CD4-positive, alpha-beta memory T cell (primary cell): ENCODE results near the gene CACNA2D2. TPM values are rescaled to one million over a fixed set of nuclear protein-coding genes. Genes with fewer than 3 reads are reported as not detected.
A peak's percentile ranks its signal among the peaks of the same experiment; 100 is the strongest.

Experiments used
- CTCF ChIA-PET: fragments of 350-600 bp; sonication (Branson Sonifier 250); formaldehyde crosslinking; loops from one replicate; lab custom pipeline; 2021; ENCODE audit warnings: inconsistent platforms; ENCODE audit not compliant: partially characterized antibody; lab: Charles Lee
- POLR2A ChIA-PET: fragments of 350-600 bp; sonication (Branson Sonifier 250); formaldehyde crosslinking; loops from one replicate; lab custom pipeline; 2021; ENCODE audit not compliant: partially characterized antibody; lab: Charles Lee
- DNase-seq, 5 donors: peaks; one replicate each; pipeline versions ENCODE4 v3.0.0 to v3.0.0-alpha.2; 2020 to 2022; ENCODE audit warnings: mixed read lengths in 1 of 5
- H3K27ac ChIP-seq: one replicate; pipeline ENCODE4 v1.7.0; 2013; ENCODE audit warnings: low read depth, low read length
- H3K27me3 ChIP-seq: 2 replicates; pipeline ENCODE4 v1.7.0; 2013; ENCODE audit warnings: mild to moderate bottlenecking, low read length, moderate library complexity; ENCODE audit not compliant: insufficient read depth
- H3K36me3 ChIP-seq: 2 replicates; pipeline ENCODE4 v1.7.0; 2013; ENCODE audit warnings: mild to moderate bottlenecking, low read length, moderate library complexity; ENCODE audit not compliant: insufficient read depth
- H3K4me1 ChIP-seq: 2 replicates; pipeline ENCODE4 v1.7.0; 2013; ENCODE audit warnings: mild to moderate bottlenecking, low read length, moderate library complexity; ENCODE audit not compliant: insufficient read depth
- H3K4me3 ChIP-seq, 2 donors: one replicate each; pipeline ENCODE4 v1.7.0; 2013; ENCODE audit warnings: low read length in 2 of 2, mild to moderate bottlenecking in 1 of 2
- H3K9me3 ChIP-seq, 2 donors: one replicate each; pipeline ENCODE4 v1.7.0; 2013; ENCODE audit warnings: low read length in 2 of 2, control low read depth in 1 of 2; ENCODE audit not compliant: control insufficient read depth in 1 of 2
- H3K27ac Mint-ChIP-seq, 7 donors: one replicate each; pipeline ENCODE4 v1.8.0; 2020 to 2021; ENCODE audit warnings: mixed read lengths in 7 of 7, mild to moderate bottlenecking in 6 of 7, inconsistent platforms in 3 of 7, moderate library complexity in 3 of 7
- H3K27me3 Mint-ChIP-seq, 2 donors: one replicate each; pipeline ENCODE4 v1.8.0; 2020 to 2021; ENCODE audit warnings: mixed read lengths in 2 of 2
- H3K36me3 Mint-ChIP-seq, 2 donors: one replicate each; pipeline ENCODE4 v1.8.0; 2020 to 2021; ENCODE audit warnings: mixed read lengths in 2 of 2, inconsistent platforms in 1 of 2, mild to moderate bottlenecking in 1 of 2
- H3K4me1 Mint-ChIP-seq, 4 donors: one replicate each; pipeline ENCODE4 v1.8.0; 2020 to 2021; ENCODE audit warnings: mixed read lengths in 4 of 4, mild to moderate bottlenecking in 1 of 4
- H3K4me3 Mint-ChIP-seq, 8 donors: one replicate each; pipeline ENCODE4 v1.8.0; 2020 to 2021; ENCODE audit warnings: mixed read lengths in 8 of 8, mild to moderate bottlenecking in 7 of 8, moderate library complexity in 6 of 8, inconsistent platforms in 3 of 8
- H3K9me3 Mint-ChIP-seq, 8 donors: one replicate each; pipeline ENCODE4 v1.8.0; 2020 to 2021; ENCODE audit warnings: mixed read lengths in 8 of 8, mild to moderate bottlenecking in 5 of 8, inconsistent platforms in 3 of 8, moderate library complexity in 1 of 8
- intact Hi-C: fragments of 100-400 bp; cut with micrococcal nuclease; formaldehyde crosslinking; loops from one replicate; pipeline ENCODE4 v1.15.1; 2023
- polyA plus RNA-seq, 2 donors: library from polyadenylated mRNA; unstranded; fragments of 300-500 nt; fragmentation: Illumina TruSeq; gene quantifications; one replicate each; pipeline ENCODE4 v1.2.3, GENCODE V29; 2021
- total RNA-seq, 2 experiments: library from RNA; stranded (reverse); gene quantifications; one replicate each; pipeline ENCODE4 v1.2.3, GENCODE V29; 2021

CACNA2D2 gene
- total and polyA plus RNA-seq, 4 experiments from 2014 or later: 0.24 to 1.9 (median 1.7) TPM; not detected in 1

DNA sequence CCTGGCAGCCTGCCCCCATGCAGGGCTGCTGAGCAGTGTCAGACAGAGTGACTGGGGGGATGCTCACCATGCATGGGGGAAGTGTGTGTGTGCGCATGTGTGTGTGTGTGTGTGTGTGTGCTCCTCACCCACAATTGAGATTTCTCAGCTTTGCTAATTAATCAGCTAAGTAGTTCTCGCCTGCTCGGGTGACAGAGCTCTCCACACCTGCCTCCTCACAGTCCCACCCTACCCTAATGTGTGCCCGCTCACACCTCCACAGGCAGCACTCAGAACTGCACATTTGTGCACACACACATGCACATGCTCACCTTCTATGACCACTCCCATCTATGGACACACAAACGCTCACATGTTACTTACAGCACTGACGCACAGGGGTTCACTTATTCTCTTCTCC lies 37.3 kb downstream of the CACNA2D2 start:
- H3K27ac Mint-ChIP-seq: peak overlapping the region in 1 of 7 donors; percentile 51
- no peaks in the 10 kb centered on the region for H3K36me3 Mint-ChIP-seq
- no peaks in the 10 kb centered on the region for H3K27me3 ChIP-seq
- H3K9me3 Mint-ChIP-seq: no peaks in the 10 kb centered on the region
- intact Hi-C loops: no loop called here
- DNase-seq: no peak
- H3K4me1 ChIP-seq: no peaks in the 10 kb centered on the region
- H3K27ac ChIP-seq: no peak overlapping the region
- H3K4me3 ChIP-seq: no peak overlapping the region
- no peaks in the 10 kb centered on the region for H3K9me3 ChIP-seq
- H3K27me3 Mint-ChIP-seq: no peaks in the 10 kb centered on the region
- ChIA-PET CTCF (no interaction called here), POLR2A (no interaction called here)
- H3K4me1 Mint-ChIP-seq: no peaks in the 10 kb centered on the region
- no peaks in the 10 kb centered on the region for H3K36me3 ChIP-seq
- no peak overlapping the region for H3K4me3 Mint-ChIP-seq

DNA sequence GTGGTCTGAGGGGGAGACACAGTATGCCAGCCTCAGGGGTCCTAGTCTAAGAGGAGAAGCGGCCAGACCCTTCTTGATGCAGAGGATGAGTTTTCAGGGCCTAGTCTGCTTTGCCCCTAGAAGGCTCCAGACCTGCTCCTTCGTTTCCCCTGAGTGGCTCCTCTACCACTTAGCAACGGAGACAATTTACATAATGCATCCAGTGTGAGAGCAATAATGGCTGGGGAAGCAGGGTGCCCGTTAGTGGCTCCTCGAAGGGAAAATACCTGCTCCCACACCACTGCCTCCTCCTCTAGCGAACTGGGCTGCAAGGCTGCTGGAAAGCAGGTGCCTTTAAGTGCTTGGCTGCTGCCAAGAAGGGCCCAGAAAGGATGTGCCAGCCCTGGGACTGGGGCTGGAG lies 38.9 kb downstream of the CACNA2D2 start:
- H3K9me3 ChIP-seq: no peaks in the 10 kb centered on the region
- no peaks in the 10 kb centered on the region for H3K36me3 ChIP-seq
- ChIA-PET CTCF (no interaction called here), POLR2A (no interaction called here)
- H3K27ac ChIP-seq: no peak overlapping the region
- intact Hi-C loops: no loop called here
- Mint-ChIP-seq H3K27me3 (no peaks in the 10 kb centered on the region), H3K4me1 (no peaks in the 10 kb centered on the region), H3K36me3 (no peaks in the 10 kb centered on the region), H3K9me3 (no peaks in the 10 kb centered on the region), H3K4me3 (no peak overlapping the region), H3K27ac (no peak overlapping the region)
- H3K4me1 ChIP-seq: no peaks in the 10 kb centered on the region
- no peak overlapping the region for H3K4me3 ChIP-seq
- no peaks in the 10 kb centered on the region for H3K27me3 ChIP-seq
- no peak for DNase-seq

DNA sequence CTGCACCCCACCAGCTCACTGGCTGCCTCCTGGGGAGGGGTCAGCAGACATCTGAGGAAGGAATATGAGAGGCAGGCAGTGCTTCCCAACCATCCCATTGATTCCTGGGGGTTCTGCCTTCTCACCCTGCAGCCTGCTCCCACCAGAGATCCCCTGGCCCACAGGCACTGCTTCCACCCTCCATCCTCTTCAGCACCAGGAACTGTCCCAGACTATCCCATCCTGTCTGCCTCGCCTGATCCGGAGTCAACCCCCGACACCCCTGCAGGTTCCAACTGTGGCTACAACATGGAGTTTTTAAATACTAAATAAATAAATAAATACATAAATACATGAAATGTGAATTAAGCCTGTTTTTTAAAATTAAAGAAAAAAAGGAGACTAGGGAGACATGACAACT lies 43.6 kb downstream of the CACNA2D2 start:
- H3K27ac Mint-ChIP-seq: no peak overlapping the region
- CTCF ChIA-PET: no interaction called here

DNA sequence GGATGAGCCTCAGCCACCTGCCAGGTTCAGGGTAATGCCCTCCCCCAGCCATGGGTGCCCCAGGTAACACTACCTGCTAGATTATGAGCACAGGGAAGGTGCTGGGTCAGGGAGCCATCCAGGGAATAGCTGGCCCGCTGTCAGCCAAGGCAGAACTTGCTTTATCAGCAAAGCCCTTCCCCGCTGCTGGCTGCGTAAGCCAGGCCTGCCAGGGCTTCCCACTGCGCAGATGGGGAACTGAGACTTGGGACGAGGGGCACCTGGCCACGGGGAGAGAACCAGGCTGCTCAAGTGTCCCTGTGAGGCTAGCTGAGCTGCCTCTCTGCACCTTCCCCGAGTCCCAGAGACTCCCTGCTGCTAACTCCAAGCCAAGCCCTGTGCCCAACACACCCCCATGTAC lies 45.4 kb downstream of the CACNA2D2 start:
- intact Hi-C loops: loop anchor here (10.0 kb wide), 1 partner anchor 47 kb away; the partner anchor contains the start of gene CACNA2D2
- Histone ChIP-seq H3K4me3 (no peak overlapping the region), H3K4me1 (no peaks in the 10 kb centered on the region), H3K36me3 (no peaks in the 10 kb centered on the region), H3K27me3 (no peaks in the 10 kb centered on the region), H3K27ac (no peak overlapping the region), H3K9me3 (no peaks in the 10 kb centered on the region)
- H3K9me3 Mint-ChIP-seq: no peaks in the 10 kb centered on the region
- no peak for DNase-seq
- H3K4me1 Mint-ChIP-seq: no peaks in the 10 kb centered on the region
- CTCF ChIA-PET: no interaction called here
- H3K36me3 Mint-ChIP-seq: no peaks in the 10 kb centered on the region
- POLR2A ChIA-PET: no interaction called here
- no peak overlapping the region for H3K4me3 Mint-ChIP-seq
- H3K27me3 Mint-ChIP-seq: peaks cover 2 to 3% of the 10 kb centered on the region in 2 donors
- no peak overlapping the region for H3K27ac Mint-ChIP-seq

More for the DNA sequence above, 43.6 kb downstream of the CACNA2D2 start:
- intact Hi-C loops: loop anchor here (10.0 kb wide), 1 partner anchor 45 kb away; the partner anchor contains the start of gene CACNA2D2
- H3K9me3 ChIP-seq: no peaks in the 10 kb centered on the region
- Mint-ChIP-seq H3K4me3 (no peak overlapping the region), H3K4me1 (no peaks in the 10 kb centered on the region), H3K9me3 (no peaks in the 10 kb centered on the region), H3K27me3 (peaks cover 2 to 3% of the 10 kb centered on the region in 2 donors), H3K36me3 (no peaks in the 10 kb centered on the region)
- no peak for DNase-seq
- H3K27ac ChIP-seq: no peak overlapping the region
- H3K4me3 ChIP-seq: no peak overlapping the region
- POLR2A ChIA-PET: no interaction called here
- H3K27me3 ChIP-seq: no peaks in the 10 kb centered on the region
- H3K36me3 ChIP-seq: no peaks in the 10 kb centered on the region
- no peaks in the 10 kb centered on the region for H3K4me1 ChIP-seq

DNA sequence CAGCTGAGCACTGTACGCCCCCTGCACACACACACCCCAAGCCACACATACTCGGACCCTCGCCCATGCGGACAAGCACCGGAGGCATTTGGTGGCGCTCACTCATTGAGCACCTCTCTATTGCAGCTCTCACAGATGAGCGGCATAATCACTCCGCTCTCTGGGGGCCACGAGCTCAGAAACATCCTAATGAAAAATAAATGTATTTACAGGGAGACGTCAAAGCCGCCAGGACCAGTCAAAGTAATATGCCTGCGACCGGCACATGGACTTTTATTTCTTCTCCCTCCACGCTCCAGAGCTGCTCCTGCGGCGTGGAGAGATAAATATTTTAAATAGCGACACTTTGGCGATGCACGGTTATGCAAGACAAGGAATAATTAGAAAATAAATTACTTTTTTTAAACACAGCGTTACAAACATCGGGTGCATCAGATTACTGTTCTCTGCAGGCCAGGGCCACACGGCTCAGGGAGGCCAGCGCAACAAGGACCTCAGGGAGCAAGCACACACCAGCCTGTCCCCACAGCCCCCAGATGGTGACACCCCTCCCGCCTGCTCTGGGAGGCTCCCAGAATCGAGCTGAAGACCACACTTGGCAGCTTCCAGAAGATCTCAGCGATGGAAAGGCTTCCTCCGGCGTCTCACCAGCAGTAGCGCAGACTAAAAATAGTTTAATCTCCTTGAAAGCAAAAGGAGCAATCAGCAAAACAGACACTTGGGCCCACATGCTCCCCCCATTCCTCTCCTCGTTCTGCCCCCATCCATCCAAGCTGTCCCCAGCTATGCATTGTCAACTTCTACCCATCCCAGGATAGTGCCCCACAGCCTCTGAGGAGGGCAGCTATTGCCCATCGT lies 48.0 kb downstream of the CACNA2D2 start:
- H3K4me1 Mint-ChIP-seq: peaks cover 2 to 18% (median 5%) of the 10 kb centered on the region in 4 donors
- no peak overlapping the region for H3K27ac ChIP-seq
- no peaks in the 10 kb centered on the region for H3K4me1 ChIP-seq
- no peaks in the 10 kb centered on the region for H3K36me3 ChIP-seq
- intact Hi-C loops: loop anchor here (10.0 kb wide), 1 partner anchor 49 kb away; the partner anchor contains the start of gene CACNA2D2
- ChIA-PET CTCF (interaction anchor here (0.9 to 1.1 kb wide), 2 partner anchors 87 to 94 kb away, joined by 3 read pairs; no protein-coding TSS in a partner anchor), POLR2A (no interaction called here)
- H3K4me3 ChIP-seq: no peak overlapping the region
- H3K9me3 ChIP-seq: no peaks in the 10 kb centered on the region
- H3K9me3 Mint-ChIP-seq: no peaks in the 10 kb centered on the region
- peak overlapping the region in 1 of 8 donors; percentile 20 for H3K4me3 Mint-ChIP-seq
- DNase-seq: no peak
- H3K36me3 Mint-ChIP-seq: no peaks in the 10 kb centered on the region
- H3K27me3 ChIP-seq: no peaks in the 10 kb centered on the region
- peak overlapping the region in 1 of 7 donors; percentile 70 for H3K27ac Mint-ChIP-seq
- H3K27me3 Mint-ChIP-seq: peaks cover 2 to 3% of the 10 kb centered on the region in 2 donors

DNA sequence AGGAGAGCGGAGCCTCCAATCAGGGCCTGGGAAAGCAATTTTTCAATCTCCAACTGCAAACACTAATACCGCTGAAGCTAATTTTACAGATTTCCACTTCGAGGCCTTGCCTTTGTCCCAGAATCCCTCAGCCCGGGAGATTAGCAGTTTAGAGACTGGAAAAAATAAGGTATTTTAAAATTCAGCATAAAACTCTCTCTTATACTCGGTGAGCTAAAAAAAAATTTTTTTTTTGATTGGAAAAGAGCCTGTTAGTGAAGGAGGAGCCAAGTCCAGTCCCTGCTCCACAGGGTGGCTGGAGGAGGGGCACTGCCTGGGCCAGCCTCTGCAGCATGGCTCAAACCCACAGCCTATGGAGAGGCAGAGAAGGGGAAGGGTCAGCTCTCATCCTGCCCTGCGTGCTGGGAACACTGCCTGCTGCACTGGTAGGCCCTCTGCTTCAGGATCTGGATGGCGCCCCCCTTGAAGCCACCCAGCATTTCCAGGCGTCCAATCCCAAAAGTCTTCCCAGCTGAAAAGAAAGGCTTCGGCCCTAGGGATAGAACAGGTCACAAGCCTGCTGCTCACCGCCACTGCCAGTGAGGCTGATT lies 48.9 kb downstream of the CACNA2D2 start:
- no peak overlapping the region for H3K4me3 Mint-ChIP-seq
- H3K9me3 Mint-ChIP-seq: no peaks in the 10 kb centered on the region
- Histone ChIP-seq H3K27me3 (no peaks in the 10 kb centered on the region), H3K4me3 (no peak overlapping the region), H3K9me3 (no peaks in the 10 kb centered on the region), H3K27ac (no peak overlapping the region), H3K4me1 (peaks cover 5% of the 10 kb centered on the region), H3K36me3 (no peaks in the 10 kb centered on the region)
- peaks cover 2 to 25% (median 9%) of the 10 kb centered on the region in 4 donors for H3K4me1 Mint-ChIP-seq
- H3K27ac Mint-ChIP-seq: no peak overlapping the region
- no peaks in the 10 kb centered on the region for H3K36me3 Mint-ChIP-seq
- CTCF ChIA-PET: interaction anchor here (1.1 kb wide), 1 partner anchor 88 kb away, joined by 3 read pairs; no protein-coding TSS in a partner anchor
- intact Hi-C loops: loop anchor here (10.0 kb wide), 1 partner anchor 50 kb away; the partner anchor contains the start of gene CACNA2D2
- H3K27me3 Mint-ChIP-seq: peaks cover 2 to 3% of the 10 kb centered on the region in 2 donors
- POLR2A ChIA-PET: no interaction called here
- DNase-seq: no peak

DNA sequence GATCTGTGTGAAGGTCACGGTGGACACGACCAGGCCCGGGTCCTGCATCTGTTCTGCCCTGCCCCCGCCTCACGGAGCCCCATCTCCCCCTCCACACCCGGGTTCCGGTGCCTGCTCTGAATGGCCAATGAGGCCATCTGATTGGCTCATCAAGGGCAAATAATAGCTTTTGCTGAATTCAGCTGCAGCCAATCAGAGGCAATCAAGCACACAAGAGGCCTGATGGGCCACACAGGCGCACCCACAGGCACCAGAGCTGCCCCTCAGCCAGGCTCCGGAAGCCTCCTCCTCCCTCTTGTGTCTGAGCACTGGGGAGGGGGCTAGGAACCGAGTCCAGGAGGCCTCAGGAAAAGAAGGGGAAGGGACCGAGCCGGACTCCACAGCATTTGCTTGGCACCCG lies 49.5 kb downstream of the CACNA2D2 start:
- peaks cover 12% of the 10 kb centered on the region for H3K4me1 ChIP-seq
- DNase-seq: no peak
- CTCF ChIA-PET: no interaction called here
- POLR2A ChIA-PET: no interaction called here
- no peaks in the 10 kb centered on the region for H3K36me3 ChIP-seq
- H3K36me3 Mint-ChIP-seq: no peaks in the 10 kb centered on the region
- H3K4me3 ChIP-seq: no peak overlapping the region
- peaks cover 2 to 31% (median 12%) of the 10 kb centered on the region in 4 donors for H3K4me1 Mint-ChIP-seq
- H3K27me3 ChIP-seq: no peaks in the 10 kb centered on the region
- no peak overlapping the region for H3K27ac Mint-ChIP-seq
- H3K9me3 Mint-ChIP-seq: no peaks in the 10 kb centered on the region
- H3K27ac ChIP-seq: no peak overlapping the region
- no peak overlapping the region for H3K4me3 Mint-ChIP-seq
- peaks cover 2% of the 10 kb centered on the region in 2 donors for H3K27me3 Mint-ChIP-seq
- H3K9me3 ChIP-seq: no peaks in the 10 kb centered on the region
- intact Hi-C loops: loop anchor here (10.0 kb wide), 1 partner anchor 51 kb away; the partner anchor contains the start of gene CACNA2D2
